ENCODE data around the gene KRTAP5-5. TPM values are rescaled to one million over a fixed set of nuclear protein-coding genes. Genes with fewer than 3 reads are reported as not detected.

KRTAP5-5 gene
- total and polyA plus RNA-seq, 4 donors: not detected

GRCh38 chr11:1671658-1672057, 42.1 kb downstream of the KRTAP5-5 start:
- 76% methylated on average over 11 of the region's 11 CpGs for WGBS
- no peaks in the 10 kb centered on the region for H3K27me3 ChIP-seq (ENCODE audit: control insufficient read depth in 4 of 4, insufficient read depth in 4 of 4, low read length in 3 of 4)
- no peak overlapping the region for H3K4me3 ChIP-seq (ENCODE audit: low read depth in 1 of 3, low read length in 3 of 3)
- peak overlapping the region; percentile 96 to 99 for H3K27ac ChIP-seq (ENCODE audit: low read depth in 1 of 2, low read length in 2 of 2)
- no peaks in the 10 kb centered on the region for H3K36me3 ChIP-seq (ENCODE audit: control insufficient read depth in 4 of 4, insufficient read depth in 3 of 4, low read depth in 1 of 4, low read length in 3 of 4)
- no peak for DNase-seq (ENCODE audit: low spot score)
- TF ChIP-seq JUND (IDR thresholded peaks at IDR 0.05): peak in 1 of 2 donors; percentile 10
- TF ChIP-seq HNF4G (IDR thresholded peaks at IDR 0.05): no peak
- H3K9ac ChIP-seq (ENCODE audit: low read depth in 1 of 2, low read length in 2 of 2): no peak overlapping the region
- peaks cover 6 to 61% (median 41%) of the 10 kb centered on the region in 4 donors for H3K4me1 ChIP-seq (ENCODE audit: control insufficient read depth in 4 of 4, insufficient read depth in 4 of 4, low read length in 3 of 4)
- H3K9me3 ChIP-seq (ENCODE audit: control insufficient read depth in 4 of 4, low read length in 3 of 4): no peaks in the 10 kb centered on the region

GRCh38 chr11:1672613-1673350, 43.2 kb downstream of the KRTAP5-5 start:
- no peaks in the 10 kb centered on the region for H3K27me3 ChIP-seq (ENCODE audit: control insufficient read depth in 4 of 4, insufficient read depth in 4 of 4, low read length in 3 of 4)
- peak overlapping the region in 1 of 3 donors; percentile 9 for H3K4me3 ChIP-seq (ENCODE audit: low read depth in 1 of 3, low read length in 3 of 3)
- peaks cover 9 to 62% (median 39%) of the 10 kb centered on the region in 4 donors for H3K4me1 ChIP-seq (ENCODE audit: control insufficient read depth in 4 of 4, insufficient read depth in 4 of 4, low read length in 3 of 4)
- peak overlapping the region; percentile 96 to 99 for H3K27ac ChIP-seq (ENCODE audit: low read depth in 1 of 2, low read length in 2 of 2)
- H3K9me3 ChIP-seq (ENCODE audit: control insufficient read depth in 4 of 4, low read length in 3 of 4): no peaks in the 10 kb centered on the region
- H3K36me3 ChIP-seq (ENCODE audit: control insufficient read depth in 4 of 4, insufficient read depth in 3 of 4, low read depth in 1 of 4, low read length in 3 of 4): no peaks in the 10 kb centered on the region
- H3K9ac ChIP-seq (ENCODE audit: low read depth in 1 of 2, low read length in 2 of 2): peak overlapping the region; percentile 34 to 82
- TF ChIP-seq EGR1 (IDR thresholded peaks at IDR 0.05; ENCODE audit: low read depth in 2 of 2) (no peak), FOXA1 (IDR thresholded peaks at IDR 0.05) (no peak), FOXA2 (IDR thresholded peaks at IDR 0.05) (no peak), RAD21 (IDR thresholded peaks at IDR 0.05) (no peak), HNF4A (conservative IDR thresholded peaks at IDR 0.05) (peak; percentile 48 to 56), HNF4G (IDR thresholded peaks at IDR 0.05) (no peak), NR2F2 (IDR thresholded peaks at IDR 0.05) (no peak), MAX (IDR thresholded peaks at IDR 0.05) (peak; percentile 69), CTCF (IDR thresholded peaks at IDR 0.05; ENCODE audit: low read depth, low read length, missing input control) (no peak), SP1 (IDR thresholded peaks at IDR 0.05) (peak; percentile 69), TAF1 (conservative IDR thresholded peaks at IDR 0.05) (peak; percentile 88), RXRA (IDR thresholded peaks at IDR 0.05) (no peak), ZBTB33 (IDR thresholded peaks at IDR 0.05) (peak; percentile 31), JUND (IDR thresholded peaks at IDR 0.05) (no peak), YY1 (IDR thresholded peaks at IDR 0.05) (peak; percentile 77), GABPA (IDR thresholded peaks at IDR 0.05 in 1 of 2, conservative IDR thresholded peaks at IDR 0.05 in 1 of 2) (no peak), REST (IDR thresholded peaks at IDR 0.05) (no peak), ATF3 (IDR thresholded peaks at IDR 0.05) (no peak)
- WGBS: 28% methylated on average over 15 of the region's 15 CpGs
- no peak for DNase-seq (ENCODE audit: low spot score)
